HL-60 (cell line): Measurements from ENCODE around the gene LAMP2.
"Not testable (repeated sequence)": the region's sequence is repeated elsewhere in the genome, so short reads cannot be mapped to it uniquely, and the experiment has no call there.

Source experiments
- CTCF ChIP-seq: IDR thresholded peaks from one replicate; pipeline ENCODE4 v1.5.1; 2011; ENCODE audit warnings: low read length, control low read depth, inconsistent platforms; ENCODE audit not compliant: insufficient read depth
- GABPA ChIP-seq: IDR thresholded peaks from 2 replicates; pipeline ENCODE4 v1.6.1; 2012; ENCODE audit warnings: low read depth
- POLR2AphosphoS5 ChIP-seq: IDR thresholded peaks from 2 replicates; pipeline ENCODE4 v1.6.1; 2012; ENCODE audit warnings: low read depth
- REST ChIP-seq: IDR thresholded peaks from 2 replicates; pipeline ENCODE4 v1.6.1; 2012; ENCODE audit warnings: low read depth; ENCODE audit not compliant: insufficient replicate concordance
- SPI1 ChIP-seq: IDR thresholded peaks from 2 replicates; pipeline ENCODE4 v1.6.1; 2012; ENCODE audit warnings: low read depth, mild to moderate bottlenecking, borderline replicate concordance

GRCh38 chrX:120469657-120470056 lies 561 bp upstream of the LAMP2 start:
- not testable (repeated sequence) for TF ChIP-seq POLR2AphosphoS5, SPI1, CTCF, GABPA, REST
